ENCODE results near the gene RORB.

RORB gene

DNA sequence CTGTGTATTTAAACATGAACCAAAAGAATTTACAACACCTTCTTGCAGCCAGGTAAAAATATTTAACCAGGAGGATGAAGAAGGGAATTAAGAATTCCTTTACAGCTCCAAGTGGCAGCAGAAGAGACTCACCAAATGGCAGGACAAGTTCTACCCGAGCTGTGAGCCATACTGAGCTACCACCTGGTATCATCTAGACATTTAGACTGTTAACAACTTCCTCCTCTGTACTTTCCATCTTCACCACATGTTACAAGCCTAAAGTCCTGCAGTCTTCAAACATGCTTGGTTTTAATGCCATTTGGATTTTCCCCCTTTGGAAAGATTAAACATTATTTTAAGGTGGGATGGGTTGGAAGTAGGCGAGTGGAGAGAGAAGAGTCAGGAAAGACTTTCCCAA lies 200.4 kb downstream of the RORB start:
- TF ChIP-seq, protein P1, sequence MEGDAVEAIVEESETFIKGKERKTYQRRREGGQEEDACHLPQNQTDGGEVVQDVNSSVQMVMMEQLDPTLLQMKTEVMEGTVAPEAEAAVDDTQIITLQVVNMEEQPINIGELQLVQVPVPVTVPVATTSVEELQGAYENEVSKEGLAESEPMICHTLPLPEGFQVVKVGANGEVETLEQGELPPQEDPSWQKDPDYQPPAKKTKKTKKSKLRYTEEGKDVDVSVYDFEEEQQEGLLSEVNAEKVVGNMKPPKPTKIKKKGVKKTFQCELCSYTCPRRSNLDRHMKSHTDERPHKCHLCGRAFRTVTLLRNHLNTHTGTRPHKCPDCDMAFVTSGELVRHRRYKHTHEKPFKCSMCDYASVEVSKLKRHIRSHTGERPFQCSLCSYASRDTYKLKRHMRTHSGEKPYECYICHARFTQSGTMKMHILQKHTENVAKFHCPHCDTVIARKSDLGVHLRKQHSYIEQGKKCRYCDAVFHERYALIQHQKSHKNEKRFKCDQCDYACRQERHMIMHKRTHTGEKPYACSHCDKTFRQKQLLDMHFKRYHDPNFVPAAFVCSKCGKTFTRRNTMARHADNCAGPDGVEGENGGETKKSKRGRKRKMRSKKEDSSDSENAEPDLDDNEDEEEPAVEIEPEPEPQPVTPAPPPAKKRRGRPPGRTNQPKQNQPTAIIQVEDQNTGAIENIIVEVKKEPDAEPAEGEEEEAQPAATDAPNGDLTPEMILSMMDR (IDR thresholded peaks at IDR 0.05; ENCODE audit: insufficient read depth, low read length) = no peak
- TF ChIP-seq GABPA (IDR thresholded peaks at IDR 0.05; ENCODE audit: low read depth) (no peak), REST (IDR thresholded peaks at IDR 0.05; ENCODE audit: insufficient replicate concordance, low read depth) (no peak), POLR2AphosphoS5 (IDR thresholded peaks at IDR 0.05; ENCODE audit: low read depth) (no peak), SPI1 (IDR thresholded peaks at IDR 0.05; ENCODE audit: borderline replicate concordance, low read depth) (no peak)
- no peak for DNase-seq (ENCODE audit: low read depth in 1 of 2, low spot score in 1 of 2)
- Histone ChIP-seq H3K27ac (replicated peaks) (no peak overlapping the region), H3K4me3 (replicated peaks; ENCODE audit: insufficient read depth, low read length) (no peak overlapping the region), H3K27me3 (ENCODE audit: insufficient read depth, poor library complexity, severe bottlenecking) (peaks cover 2% of the 10 kb centered on the region)

- TF ChIP-seq, protein P1 (IDR thresholded peaks at IDR 0.05; ENCODE audit: insufficient read depth, low read length) = no peak
- TF ChIP-seq SPI1 (IDR thresholded peaks at IDR 0.05; ENCODE audit: borderline replicate concordance, low read depth) (no peak), REST (IDR thresholded peaks at IDR 0.05; ENCODE audit: insufficient replicate concordance, low read depth) (no peak), GABPA (IDR thresholded peaks at IDR 0.05; ENCODE audit: low read depth) (no peak), POLR2AphosphoS5 (IDR thresholded peaks at IDR 0.05; ENCODE audit: low read depth) (no peak)
- Histone ChIP-seq H3K27ac (replicated peaks) (no peak overlapping the region), H3K4me3 (replicated peaks; ENCODE audit: insufficient read depth, low read length) (no peak overlapping the region), H3K27me3 (ENCODE audit: insufficient read depth, poor library complexity, severe bottlenecking) (no peaks in the 10 kb centered on the region)
- DNase-seq (ENCODE audit: low read depth in 1 of 2, low spot score in 1 of 2) = no peak
Observed at GRCh38 chr9:74711341-74711740, 214.2 kb downstream of the RORB start.

DNA sequence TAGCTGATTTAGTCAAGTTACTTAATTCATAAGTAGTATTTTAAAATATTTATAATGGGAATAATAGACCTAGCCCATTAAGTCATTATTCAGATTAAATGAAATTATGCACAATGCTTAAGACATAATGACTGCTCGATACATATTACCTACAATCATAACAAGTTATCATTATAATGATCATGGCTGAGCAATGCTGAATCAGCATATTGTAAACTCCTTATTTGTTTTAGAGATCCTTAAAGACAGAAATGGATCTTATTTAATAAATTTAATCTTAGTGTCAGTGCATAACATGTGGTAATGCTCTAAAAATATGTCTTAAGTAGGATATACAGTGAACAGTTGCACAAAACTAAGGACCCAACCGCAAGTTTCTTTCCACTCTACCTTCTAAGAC lies 221.6 kb downstream of the RORB start:
- no peak overlapping the region for H3K4me3 ChIP-seq (replicated peaks; ENCODE audit: insufficient read depth, low read length)

More for the DNA sequence above, 221.6 kb downstream of the RORB start:
- DNase-seq (ENCODE audit: low read depth in 1 of 2, low spot score in 1 of 2) = no peak
- Histone ChIP-seq H3K27ac (replicated peaks) (no peak overlapping the region), H3K27me3 (ENCODE audit: insufficient read depth, poor library complexity, severe bottlenecking) (peaks cover 3% of the 10 kb centered on the region)
- TF ChIP-seq SPI1 (IDR thresholded peaks at IDR 0.05; ENCODE audit: borderline replicate concordance, low read depth) (no peak), POLR2AphosphoS5 (IDR thresholded peaks at IDR 0.05; ENCODE audit: low read depth) (no peak), REST (IDR thresholded peaks at IDR 0.05; ENCODE audit: insufficient replicate concordance, low read depth) (no peak), GABPA (IDR thresholded peaks at IDR 0.05; ENCODE audit: low read depth) (no peak)
- TF ChIP-seq, protein P1 (IDR thresholded peaks at IDR 0.05; ENCODE audit: insufficient read depth, low read length) = no peak
